B cell (primary cell): Measurements from ENCODE around the gene RUFY4. TPM values are rescaled to one million over a fixed set of nuclear protein-coding genes. Genes with fewer than 3 reads are reported as not detected.
"Not testable (repeated sequence)": the region's sequence is repeated elsewhere in the genome, so short reads cannot be mapped to it uniquely, and the experiment has no call there.

Experiments used
- ATAC-seq: fragments of 200-7000 bp; cut with Tn5 transposase; one replicate; pipeline ENCODE4 v1.10.0; 2021; ENCODE audit warnings: low read depth, mild to moderate bottlenecking, moderate number of reproducible peaks, moderate library complexity
- CTCF ChIA-PET: fragments of 350-600 bp; sonication (Branson Sonifier 250); formaldehyde crosslinking; loops from one replicate; lab custom pipeline; 2021; ENCODE audit warnings: antibody characterized with exemption, inconsistent platforms; lab: Charles Lee
- POLR2A ChIA-PET: fragments of 350-600 bp; sonication (Branson Sonifier 250); formaldehyde crosslinking; loops from one replicate; lab custom pipeline; 2021; ENCODE audit warnings: antibody characterized with exemption; lab: Charles Lee
- DNase-seq: peaks from one replicate; pipeline ENCODE4 v3.0.0; 2013
- H2AFZ ChIP-seq: 2 replicates; pipeline ENCODE4 v1.6.1; 2012; ENCODE audit warnings: mild to moderate bottlenecking, low read depth, low read length; ENCODE audit not compliant: insufficient read depth, poor library complexity, severe bottlenecking
- H3K27ac ChIP-seq, 2 donors: 1 replicate in 1 of 2; 2 replicates in 1 of 2; pipeline ENCODE4 v1.5.1; 2012 to 2013; ENCODE audit warnings: low read length in 2 of 2, mild to moderate bottlenecking in 2 of 2, moderate library complexity in 1 of 2
- H3K27me3 ChIP-seq, 4 experiments: fragments of 200-600 bp in 1 of 4; sonication (generic) in 1 of 4; replicated peaks in 1 of 4; 1 replicate in 2 of 4; 2 replicates in 2 of 4; pipeline versions ENCODE4 v1.6.1 to v1.7.0; 2013 to 2016; ENCODE audit warnings: low read length in 3 of 4, mild to moderate bottlenecking in 2 of 4, mixed read lengths in 1 of 4, moderate library complexity in 1 of 4; ENCODE audit not compliant: insufficient read depth in 4 of 4, control insufficient read depth in 3 of 4; ENCODE audit errors: control extremely low read depth in 1 of 4
- H3K36me3 ChIP-seq, 2 experiments: replicated peaks in 1 of 2; 1 replicate in 1 of 2; 2 replicates in 1 of 2; pipeline versions ENCODE4 v1.6.1 to v1.7.1; 2013; ENCODE audit warnings: low read length in 1 of 2; ENCODE audit not compliant: insufficient read depth in 2 of 2, control insufficient read depth in 1 of 2; ENCODE audit errors: control extremely low read depth in 1 of 2, extremely low read depth in 1 of 2
- H3K4me1 ChIP-seq, 2 donors: fragments of 200-600 bp in 1 of 2; sonication (generic) in 1 of 2; 1 replicate in 1 of 2; 2 replicates in 1 of 2; pipeline versions ENCODE4 v1.5.1 to v1.6.1; 2013 to 2017; ENCODE audit warnings: low read length in 2 of 2; ENCODE audit not compliant: control insufficient read depth in 2 of 2, insufficient read depth in 2 of 2
- H3K4me2 ChIP-seq: replicated peaks from 2 replicates; pipeline ENCODE3; 2012; ENCODE audit warnings: mild to moderate bottlenecking, low read depth, low read length; ENCODE audit not compliant: poor library complexity, severe bottlenecking
- H3K4me3 ChIP-seq, 5 experiments: fragments of 200-600 bp in 1 of 5; sonication (generic) in 1 of 5; 1 replicate in 3 of 5; 2 replicates in 2 of 5; pipeline versions ENCODE4 v1.5.1 to v1.7.0; 2011 to 2016; ENCODE audit warnings: low read length in 4 of 5, mild to moderate bottlenecking in 4 of 5, low read depth in 2 of 5, control low read depth in 1 of 5, moderate library complexity in 1 of 5; ENCODE audit not compliant: insufficient read depth in 1 of 5; ENCODE audit errors: control extremely low read depth in 1 of 5, extremely low read depth in 1 of 5
- H3K79me2 ChIP-seq: fragments of 200-600 bp; sonication (generic); one replicate; pipeline ENCODE4 v1.6.0; 2016; ENCODE audit warnings: low read length; ENCODE audit not compliant: control insufficient read depth, insufficient read depth
- H3K9ac ChIP-seq: fragments of 200-600 bp; sonication (generic); 2 replicates; pipeline ENCODE4 v1.6.1; 2017; ENCODE audit warnings: mild to moderate bottlenecking, low read length, moderate library complexity
- H3K9me3 ChIP-seq, 3 donors: one replicate each; pipeline versions ENCODE4 v1.6.1 to v1.7.1; 2013; ENCODE audit warnings: low read length in 2 of 3; ENCODE audit not compliant: control insufficient read depth in 2 of 3, insufficient read depth in 1 of 3; ENCODE audit errors: control extremely low read depth in 1 of 3
- H4K20me1 ChIP-seq: 2 replicates; pipeline ENCODE4 v1.6.0; 2012; ENCODE audit warnings: mild to moderate bottlenecking, low read length; ENCODE audit not compliant: insufficient read depth, control insufficient read depth, poor library complexity, severe bottlenecking
- H3K27ac Mint-ChIP-seq: one replicate; pipeline ENCODE4 v1.8.0; 2021; ENCODE audit warnings: mixed read lengths
- H3K27me3 Mint-ChIP-seq: one replicate; pipeline ENCODE4 v1.8.0; 2021; ENCODE audit warnings: mixed read lengths
- H3K4me1 Mint-ChIP-seq: one replicate; pipeline ENCODE4 v1.8.0; 2021; ENCODE audit warnings: mixed read lengths
- H3K4me3 Mint-ChIP-seq: one replicate; pipeline ENCODE4 v1.8.0; 2021; ENCODE audit warnings: mixed read lengths
- H3K9me3 Mint-ChIP-seq: one replicate; pipeline ENCODE4 v1.8.0; 2022; ENCODE audit warnings: mixed read lengths; ENCODE audit not compliant: insufficient read depth
- EZH2 ChIP-seq: IDR thresholded peaks from 2 replicates; pipeline ENCODE4 v1.6.1; 2012; ENCODE audit warnings: borderline replicate concordance, low read depth, mild to moderate bottlenecking, moderate library complexity, low read length; ENCODE audit not compliant: insufficient read depth, poor library complexity, severe bottlenecking
- WGBS: methylation state at CpG from one replicate; pipeline ENCODE4 v1.1.5; 2013; ENCODE audit warnings: missing lambda C conversion rate; ENCODE audit not compliant: insufficient coverage; 5-methylcytosine and 5-hydroxymethylcytosine counted together
- intact Hi-C: fragments of 100-400 bp; cut with micrococcal nuclease; formaldehyde crosslinking; loops from one replicate; pipeline ENCODE4 v1.10.0; 2022
- polyA plus RNA-seq: library from polyadenylated mRNA; depleted of rRNA; stranded (reverse); fragments of >200 nt; gene quantifications from 2 replicates; pipeline ENCODE4 v1.2.3, GENCODE V29; 2012
- total RNA-seq, 2 donors: library from RNA; stranded (reverse); fragments of 120-200 nt in 1 of 2; gene quantifications; 1 replicate in 1 of 2; 2 replicates in 1 of 2; pipeline versions ENCODE4 v1.2.3 to v1.2.4, GENCODE V29; 2013 to 2022
- TF ChIP-seq, protein P1 (sequence below): fragments of 200-600 bp; IDR thresholded peaks from one replicate; pipeline ENCODE4 v1.8.0; 2022; ENCODE audit warnings: antibody characterized with exemption, mild to moderate bottlenecking

The RUFY4 gene
- total and polyA plus RNA-seq, 2 donors (not counting 1 experiment from before 2014, with no cell fraction given), result 0.34 TPM; not detected in 1

- DNase-seq (no peak), ATAC-seq (no peak)
- H3K4me1 Mint-ChIP-seq, result peaks cover 5% of the 10 kb centered on the region
- WGBS, result 100% methylated on average over 1 of the region's 1 CpG
- CTCF ChIA-PET, result interaction anchor here (0.6 to 2.1 kb wide), 3 partner anchors 9 to 35 kb away, joined by 3 to 4 read pairs (median 4); no protein-coding TSS in a partner anchor
- H3K9me3 Mint-ChIP-seq, result peaks cover 7% of the 10 kb centered on the region
- peaks cover 0 to 11% (median 4%) of the 10 kb centered on the region in 4 experiments for H3K27me3 ChIP-seq
- H3K4me2 ChIP-seq, result no peak overlapping the region
- H4K20me1 ChIP-seq, result no peaks in the 10 kb centered on the region
- intact Hi-C loops, result no loop called here
- H2AFZ ChIP-seq, result no peak overlapping the region
- no peak overlapping the region for H3K9ac ChIP-seq
- POLR2A ChIA-PET, result no interaction called here
- H3K4me3 Mint-ChIP-seq, result no peak overlapping the region
- H3K27ac Mint-ChIP-seq, result no peak overlapping the region
- TF ChIP-seq, protein P1, sequence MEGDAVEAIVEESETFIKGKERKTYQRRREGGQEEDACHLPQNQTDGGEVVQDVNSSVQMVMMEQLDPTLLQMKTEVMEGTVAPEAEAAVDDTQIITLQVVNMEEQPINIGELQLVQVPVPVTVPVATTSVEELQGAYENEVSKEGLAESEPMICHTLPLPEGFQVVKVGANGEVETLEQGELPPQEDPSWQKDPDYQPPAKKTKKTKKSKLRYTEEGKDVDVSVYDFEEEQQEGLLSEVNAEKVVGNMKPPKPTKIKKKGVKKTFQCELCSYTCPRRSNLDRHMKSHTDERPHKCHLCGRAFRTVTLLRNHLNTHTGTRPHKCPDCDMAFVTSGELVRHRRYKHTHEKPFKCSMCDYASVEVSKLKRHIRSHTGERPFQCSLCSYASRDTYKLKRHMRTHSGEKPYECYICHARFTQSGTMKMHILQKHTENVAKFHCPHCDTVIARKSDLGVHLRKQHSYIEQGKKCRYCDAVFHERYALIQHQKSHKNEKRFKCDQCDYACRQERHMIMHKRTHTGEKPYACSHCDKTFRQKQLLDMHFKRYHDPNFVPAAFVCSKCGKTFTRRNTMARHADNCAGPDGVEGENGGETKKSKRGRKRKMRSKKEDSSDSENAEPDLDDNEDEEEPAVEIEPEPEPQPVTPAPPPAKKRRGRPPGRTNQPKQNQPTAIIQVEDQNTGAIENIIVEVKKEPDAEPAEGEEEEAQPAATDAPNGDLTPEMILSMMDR, result no peak
- TF ChIP-seq EZH2, result no peak
- no peak overlapping the region for H3K27ac ChIP-seq
- H3K27me3 Mint-ChIP-seq, result peaks cover 35% of the 10 kb centered on the region
- H3K4me1 ChIP-seq, result no peaks in the 10 kb centered on the region
- peaks cover 0 to 12% (median 2%) of the 10 kb centered on the region in 3 donors for H3K9me3 ChIP-seq
- no peaks in the 10 kb centered on the region for H3K79me2 ChIP-seq
- no peak overlapping the region for H3K4me3 ChIP-seq
- H3K36me3 ChIP-seq, result no peaks in the 10 kb centered on the region
Observed at GRCh38 chr2:218043100-218043499, 26.0 kb upstream of the RUFY4 start.

DNA sequence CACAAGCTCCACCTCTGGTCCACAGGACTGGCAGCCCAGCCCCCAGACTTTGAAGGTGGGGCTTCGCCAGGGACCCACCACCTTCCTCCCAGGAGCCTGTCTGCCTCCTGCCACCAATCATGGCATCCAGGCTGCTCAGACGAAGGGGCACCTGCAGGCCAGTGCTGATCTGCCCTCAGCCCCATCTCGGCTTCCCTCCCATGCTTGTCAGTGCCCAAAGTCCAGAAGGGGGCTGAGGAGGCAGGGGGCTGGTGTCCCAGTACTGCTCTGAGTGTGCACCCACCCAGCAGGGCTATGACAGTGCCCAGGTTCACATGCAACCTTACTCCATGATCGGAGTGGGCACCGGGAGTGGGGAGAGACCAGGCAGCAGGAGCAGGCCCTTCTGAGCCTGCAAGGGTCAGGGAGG is 25.3 kb upstream of the RUFY4 start:
- ChIA-PET POLR2A (no interaction called here), CTCF (interaction anchor here (0.6 to 1.1 kb wide), 2 partner anchors 24 to 35 kb away, joined by 3 to 4 read pairs; no protein-coding TSS in a partner anchor)
- no peak for ATAC-seq
- Histone ChIP-seq H3K4me3 (no peak overlapping the region), H3K9ac (no peak overlapping the region), H3K36me3 (no peaks in the 10 kb centered on the region), H3K4me1 (no peaks in the 10 kb centered on the region), H4K20me1 (no peaks in the 10 kb centered on the region), H3K9me3 (peaks cover 0 to 12% (median 2%) of the 10 kb centered on the region in 3 donors), H3K4me2 (no peak overlapping the region), H3K79me2 (no peaks in the 10 kb centered on the region), H3K27ac (no peak overlapping the region), H2AFZ (no peak overlapping the region), H3K27me3 (peaks cover 0 to 11% (median 4%) of the 10 kb centered on the region in 4 experiments)
- Mint-ChIP-seq H3K27me3 (peaks cover 31% of the 10 kb centered on the region), H3K4me3 (no peak overlapping the region), H3K27ac (no peak overlapping the region), H3K4me1 (peaks cover 7% of the 10 kb centered on the region), H3K9me3 (peaks cover 7% of the 10 kb centered on the region)
- DNase-seq, result no peak
- TF ChIP-seq, protein P1, result no peak
- no peak for TF ChIP-seq EZH2
- intact Hi-C loops, result no loop called here
- WGBS, result 92% methylated on average over 5 of the region's 5 CpGs

DNA sequence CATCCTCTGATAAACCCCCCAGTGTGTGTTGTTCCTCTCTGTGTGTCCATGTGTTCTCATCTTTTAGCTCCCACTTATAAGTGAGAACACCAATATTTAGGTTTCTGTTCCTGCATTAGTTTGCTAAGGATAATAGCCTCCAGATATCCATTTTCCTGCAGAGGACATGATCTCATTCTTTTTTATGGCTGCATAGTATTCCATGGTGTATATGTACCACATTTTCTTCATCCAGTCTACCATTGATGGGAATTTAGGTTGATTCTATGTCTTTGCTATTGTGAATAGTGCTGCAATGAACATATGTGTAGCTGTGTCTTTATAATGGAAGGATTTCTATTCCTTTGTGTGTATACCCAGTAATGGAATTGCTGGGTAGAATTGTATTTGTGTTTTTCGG is 24.5 kb upstream of the RUFY4 start:
- ATAC-seq, intact Hi-C loops, H3K4me3 Mint-ChIP-seq, H3K27me3 ChIP-seq, H3K36me3 ChIP-seq, H2AFZ ChIP-seq, POLR2A ChIA-PET, DNase-seq, H4K20me1 ChIP-seq, H3K4me1 Mint-ChIP-seq, H3K4me3 ChIP-seq, H3K9me3 Mint-ChIP-seq, H3K79me2 ChIP-seq, H3K4me1 ChIP-seq, CTCF ChIA-PET, H3K27ac ChIP-seq, H3K9ac ChIP-seq, H3K4me2 ChIP-seq, H3K27ac Mint-ChIP-seq: not testable (repeated sequence)
- WGBS, result no CpG with 5 or more reads among the region's 1 CpG
- peaks cover 22% of the 10 kb centered on the region for H3K27me3 Mint-ChIP-seq
- peaks cover 0 to 19% (median 2%) of the 10 kb centered on the region in 3 donors for H3K9me3 ChIP-seq
